Raji (cell line): Measurements from ENCODE around the gene TEF.

Experiments
- POLR2A ChIP-seq: IDR thresholded peaks from 2 replicates; pipeline ENCODE4 v1.6.1; 2011; ENCODE audit warnings: low read depth, low read length, control low read depth; ENCODE audit not compliant: insufficient read depth

Gene TEF

GRCh38 chr22:41447435-41448188 lies 65.9 kb downstream of the TEF start:
- TF ChIP-seq POLR2A: peak; percentile 69

DNA sequence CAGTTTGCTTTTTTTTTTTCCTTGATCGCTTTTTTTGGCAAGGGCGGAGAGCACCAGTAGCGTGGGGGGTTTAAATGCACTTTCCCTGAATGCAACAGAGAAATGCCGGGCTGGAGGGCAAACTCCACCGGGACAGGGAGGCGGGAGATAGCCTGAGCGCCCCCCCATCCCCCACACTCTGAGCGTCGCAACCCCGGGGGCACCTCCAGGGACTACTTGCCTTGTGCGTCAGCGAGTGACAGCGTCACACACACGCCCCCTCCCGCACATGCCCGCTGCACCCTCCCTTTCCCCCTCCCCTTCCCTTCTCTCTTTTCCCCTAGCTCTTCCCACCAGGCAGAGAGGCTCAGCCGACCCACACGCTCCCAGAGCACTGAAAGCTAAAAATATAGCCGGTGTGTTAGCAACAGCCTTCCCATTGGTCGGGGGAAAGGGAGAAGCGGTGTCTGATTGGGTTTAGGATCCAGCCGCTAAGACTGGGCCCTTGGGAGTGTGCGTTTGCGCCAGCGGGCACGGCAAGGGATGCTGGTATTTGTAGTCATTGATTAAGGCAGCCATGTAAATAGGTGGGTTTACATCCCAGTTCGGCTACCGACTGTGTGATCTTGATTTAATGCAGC lies 66.6 kb downstream of the TEF start:
- peak; percentile 77 for TF ChIP-seq POLR2A
